ENCODE measurements around the gene GPRIN1.
A peak's percentile ranks its signal among the peaks of the same experiment; 100 is the strongest.

The GPRIN1 gene

GRCh38 chr5:176596689-176597416 lies 13.1 kb downstream of the GPRIN1 start:
- TF ChIP-seq CTCF (IDR thresholded peaks at IDR 0.05) = peak; percentile 16; the same call in 1 of the 2 replicates

DNA sequence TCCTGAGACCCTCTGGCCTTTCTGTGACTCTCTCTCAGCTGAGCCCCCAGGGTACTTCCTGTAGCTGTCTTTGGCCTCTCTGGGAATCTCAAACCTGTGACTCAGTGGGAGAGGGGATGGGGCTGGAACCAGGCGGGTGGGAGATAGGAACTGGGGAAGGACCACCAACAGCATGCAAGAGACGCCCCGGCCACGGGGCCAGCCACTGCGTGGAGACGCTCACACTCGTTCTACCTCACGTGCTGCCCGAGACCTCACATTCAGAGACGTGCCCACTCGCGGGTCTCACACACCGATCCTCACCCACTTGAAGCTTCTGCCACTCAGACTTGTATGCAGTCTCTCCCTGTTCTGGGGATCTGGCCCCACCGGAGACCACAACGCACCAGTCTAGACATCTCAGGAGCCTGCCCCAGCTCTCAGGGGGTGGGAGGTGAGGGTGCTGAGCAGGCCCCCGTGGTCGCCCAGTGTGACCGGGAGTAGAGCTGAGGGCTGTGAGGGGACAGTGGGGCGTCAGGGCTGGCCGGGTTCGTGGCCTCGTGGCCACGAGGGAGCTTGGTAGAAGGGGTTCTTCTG lies 13.8 kb downstream of the GPRIN1 start:
- TF ChIP-seq CTCF (IDR thresholded peaks at IDR 0.05) = no peak

GRCh38 chr5:176595386-176595943 lies 14.5 kb downstream of the GPRIN1 start:
- no peak for TF ChIP-seq CTCF (IDR thresholded peaks at IDR 0.05)

DNA sequence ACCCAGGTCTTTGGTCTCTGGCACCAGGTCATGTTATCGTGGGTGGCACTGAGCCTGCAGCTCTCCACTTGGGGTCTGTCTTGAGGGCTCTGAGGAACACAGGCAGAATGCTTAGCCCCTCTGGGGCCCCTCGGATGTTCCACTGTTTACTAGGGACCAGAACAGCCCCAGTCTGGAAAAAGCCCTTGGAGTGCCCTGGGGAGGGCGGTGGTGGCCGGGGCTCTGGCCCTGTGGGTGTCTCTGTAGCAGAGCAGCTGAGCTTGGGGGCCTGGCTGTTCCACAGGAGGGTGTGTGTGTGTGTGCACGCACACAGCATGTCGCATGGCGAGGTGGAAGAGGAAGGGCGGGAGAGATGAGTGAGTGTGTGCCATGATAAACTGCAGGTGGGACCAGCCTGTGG lies 15.4 kb downstream of the GPRIN1 start:
- TF ChIP-seq CTCF (IDR thresholded peaks at IDR 0.05) = no peak

- no peak for TF ChIP-seq CTCF (IDR thresholded peaks at IDR 0.05)
These were observed 16.6 kb downstream of the GPRIN1 start for GRCh38 chr5:176593273-176593869.

DNA sequence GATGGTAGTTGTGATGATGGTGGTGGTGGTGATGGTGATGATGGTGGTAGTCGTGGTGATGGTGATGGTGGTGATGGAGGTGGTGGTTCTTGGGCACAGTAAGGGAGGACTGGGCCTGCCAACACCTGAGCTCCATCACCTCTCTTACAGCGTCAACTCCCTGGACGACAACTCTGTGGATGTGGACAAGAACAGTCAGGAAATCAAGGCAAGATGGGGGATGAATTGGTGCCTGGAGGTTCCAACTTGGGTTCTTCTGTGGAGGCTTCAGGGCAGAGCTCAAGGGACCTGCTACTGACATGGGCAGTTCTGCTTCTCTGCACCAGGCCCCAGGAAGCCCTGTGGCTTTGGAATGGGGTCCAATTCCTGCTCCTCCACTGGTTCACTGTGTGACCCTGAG lies 17.4 kb downstream of the GPRIN1 start:
- TF ChIP-seq CTCF (IDR thresholded peaks at IDR 0.05) = no peak

- no peak for TF ChIP-seq CTCF (IDR thresholded peaks at IDR 0.05)
These were observed 19.8 kb downstream of the GPRIN1 start for GRCh38 chr5:176590035-176590717.
